SH-SY5Y (cell line): ENCODE data around the gene PPIH.

Source experiments
- GATA2 ChIP-seq: IDR thresholded peaks from 2 replicates; pipeline ENCODE4 v1.6.1; 2011; ENCODE audit warnings: mild to moderate bottlenecking, low read depth, low read length
- GATA3 ChIP-seq: IDR thresholded peaks from 2 replicates; pipeline ENCODE4 v1.6.1; 2011; ENCODE audit warnings: low read depth, mild to moderate bottlenecking, low read length, moderate library complexity

GRCh38 chr1:42691157-42691498, 32.9 kb downstream of the PPIH start:
- TF ChIP-seq GATA3 (no peak), GATA2 (no peak)
